Measurements from ENCODE around the gene GTF2F2.
"Not testable (repeated sequence)": the region's sequence is repeated elsewhere in the genome, so short reads cannot be mapped to it uniquely, and the experiment has no call there.

The GTF2F2 gene

DNA sequence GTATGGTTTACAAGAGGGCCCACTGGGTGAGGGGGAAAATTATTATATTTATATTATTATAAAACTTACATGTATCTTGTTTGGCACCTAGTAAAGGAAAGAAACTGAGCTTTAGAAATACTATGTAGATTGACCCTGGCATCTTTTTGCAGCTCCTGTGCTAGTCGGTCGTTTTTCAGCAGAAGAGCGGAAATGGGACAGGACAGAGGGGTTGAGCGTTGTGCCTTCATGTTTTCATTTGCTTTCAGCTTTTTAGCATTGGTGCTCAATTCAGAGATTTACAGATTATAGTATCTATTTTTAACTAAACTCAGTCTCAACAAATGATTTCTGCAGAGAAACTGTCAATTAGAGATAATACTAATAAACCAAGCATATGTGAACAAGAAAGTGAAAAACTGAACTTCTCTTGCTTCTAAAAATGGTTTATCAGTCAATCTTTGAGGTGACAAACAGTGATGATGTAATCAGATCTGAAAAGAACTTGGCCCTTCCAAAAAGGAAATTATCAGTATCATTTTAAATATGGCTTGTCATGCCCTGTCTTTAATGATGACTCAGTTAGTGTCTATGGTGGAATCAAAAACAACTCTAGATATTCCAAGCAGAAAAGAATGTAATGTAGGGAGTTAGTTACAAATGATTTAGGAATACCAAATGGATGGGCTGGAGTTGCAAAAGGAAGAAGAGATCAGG, 137.5 kb downstream of the GTF2F2 start:
- DNase-seq = no peak

DNA sequence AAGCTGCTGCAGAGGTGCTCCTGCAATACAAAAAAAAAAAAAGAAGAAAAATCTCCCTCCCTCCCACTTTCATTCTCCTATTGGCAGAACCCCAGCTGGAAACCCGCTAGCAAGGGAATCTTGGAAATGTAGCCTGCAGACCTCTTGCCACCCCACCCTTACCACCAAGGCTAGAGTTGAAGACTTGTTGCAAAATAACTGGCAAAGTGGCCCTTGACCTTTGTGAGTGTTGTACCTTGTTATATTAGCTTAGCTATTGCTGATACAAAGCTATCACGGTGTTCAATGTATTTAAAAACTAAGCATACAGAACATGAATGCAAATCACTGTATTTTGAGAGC, 138.0 kb downstream of the GTF2F2 start:
- DNase-seq = no peak

DNA sequence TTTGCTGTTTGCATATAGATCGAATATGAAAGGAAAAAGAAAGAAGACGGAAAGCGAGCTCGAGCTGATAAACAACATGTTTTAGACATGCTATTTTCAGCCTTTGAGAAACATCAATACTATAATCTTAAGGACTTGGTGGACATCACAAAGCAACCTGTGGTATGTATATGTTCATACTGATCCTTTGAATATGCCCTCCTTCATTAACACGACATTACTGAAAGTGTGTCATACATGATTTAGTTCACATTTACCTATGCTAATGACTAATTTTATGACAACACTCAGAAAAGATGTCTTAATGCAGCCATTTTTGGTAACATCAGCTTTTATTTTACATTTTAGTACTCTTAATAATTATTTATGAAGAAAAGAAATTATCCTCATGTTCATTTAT, 146.9 kb downstream of the GTF2F2 start:
- DNase-seq = no peak

GRCh38 chr13:45269204-45269603, 148.9 kb downstream of the GTF2F2 start:
- DNase-seq = no peak

DNA sequence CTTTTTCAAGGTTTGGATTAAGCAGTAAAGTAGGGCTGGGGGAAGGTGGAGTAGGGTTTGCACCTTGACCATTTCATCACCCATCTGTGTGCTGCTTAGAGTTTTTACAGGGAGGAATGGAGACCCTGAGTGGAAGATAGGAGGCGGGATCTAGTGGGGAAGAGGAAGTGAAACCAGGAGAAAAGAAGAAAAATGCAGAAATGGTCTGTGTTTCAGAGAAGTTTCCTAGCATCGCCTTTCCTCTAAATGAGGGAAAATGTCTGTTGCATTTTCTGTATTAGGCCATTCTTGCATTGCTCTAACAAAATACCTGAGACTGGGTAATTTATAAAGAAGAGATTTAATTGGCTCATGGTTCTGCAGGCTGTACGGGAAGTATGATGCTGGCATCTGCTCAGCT, 156.6 kb downstream of the GTF2F2 start:
- no peak for DNase-seq

- DNase-seq = no peak
These were observed 157.9 kb downstream of the GTF2F2 start for GRCh38 chr13:45278096-45278645.

DNA sequence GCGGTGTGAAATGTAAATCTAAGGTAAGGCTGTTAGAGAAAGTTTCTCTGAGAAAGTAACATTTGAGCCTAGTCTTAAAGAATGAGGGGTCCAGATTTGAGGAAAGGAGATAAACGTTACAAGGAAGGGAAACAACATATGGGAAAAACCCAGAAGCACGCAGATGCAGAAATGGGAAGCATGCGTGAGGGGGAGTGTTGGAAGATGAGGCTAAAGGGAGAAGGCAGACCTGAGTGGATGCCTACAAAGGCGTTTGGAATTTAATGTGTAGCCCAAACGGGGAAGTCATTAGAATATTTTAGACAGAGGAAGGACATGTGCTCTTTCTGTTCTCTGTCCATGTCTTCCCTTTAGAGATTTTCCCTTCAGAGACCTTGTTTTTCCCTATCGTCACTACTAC, 159.7 kb downstream of the GTF2F2 start:
- no peak for DNase-seq

GRCh38 chr13:45280751-45281634, 160.7 kb downstream of the GTF2F2 start:
- DNase-seq = peak; percentile 62

GRCh38 chr13:45282994-45283393, 162.7 kb downstream of the GTF2F2 start:
- DNase-seq = no peak

- DNase-seq = no peak
These were observed 169.7 kb downstream of the GTF2F2 start for GRCh38 chr13:45289936-45290563.

GRCh38 chr13:45292176-45292575, 171.9 kb downstream of the GTF2F2 start:
- DNase-seq = no peak

DNA sequence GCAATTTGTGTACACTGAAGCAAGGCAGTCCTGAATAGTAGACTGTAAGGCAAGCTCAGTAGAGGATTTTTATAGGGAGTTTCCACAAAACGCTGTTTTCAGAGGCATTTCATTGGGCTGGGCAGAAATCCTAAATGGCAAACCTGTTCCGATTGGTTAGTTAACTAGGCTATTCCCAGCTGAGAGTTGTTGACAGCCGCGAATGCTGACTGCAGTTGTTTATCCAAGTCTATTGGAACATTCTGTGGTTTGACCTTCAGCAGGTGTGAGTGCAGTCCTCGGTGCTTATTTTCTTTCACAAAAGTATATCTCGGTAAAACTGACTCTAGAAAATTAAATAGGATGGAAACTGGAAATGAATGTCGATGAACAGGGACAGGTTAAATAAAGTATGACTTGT, 175.2 kb downstream of the GTF2F2 start:
- no peak for DNase-seq

- DNase-seq = no peak
These were observed 175.9 kb downstream of the GTF2F2 start for GRCh38 chr13:45296259-45296658.

DNA sequence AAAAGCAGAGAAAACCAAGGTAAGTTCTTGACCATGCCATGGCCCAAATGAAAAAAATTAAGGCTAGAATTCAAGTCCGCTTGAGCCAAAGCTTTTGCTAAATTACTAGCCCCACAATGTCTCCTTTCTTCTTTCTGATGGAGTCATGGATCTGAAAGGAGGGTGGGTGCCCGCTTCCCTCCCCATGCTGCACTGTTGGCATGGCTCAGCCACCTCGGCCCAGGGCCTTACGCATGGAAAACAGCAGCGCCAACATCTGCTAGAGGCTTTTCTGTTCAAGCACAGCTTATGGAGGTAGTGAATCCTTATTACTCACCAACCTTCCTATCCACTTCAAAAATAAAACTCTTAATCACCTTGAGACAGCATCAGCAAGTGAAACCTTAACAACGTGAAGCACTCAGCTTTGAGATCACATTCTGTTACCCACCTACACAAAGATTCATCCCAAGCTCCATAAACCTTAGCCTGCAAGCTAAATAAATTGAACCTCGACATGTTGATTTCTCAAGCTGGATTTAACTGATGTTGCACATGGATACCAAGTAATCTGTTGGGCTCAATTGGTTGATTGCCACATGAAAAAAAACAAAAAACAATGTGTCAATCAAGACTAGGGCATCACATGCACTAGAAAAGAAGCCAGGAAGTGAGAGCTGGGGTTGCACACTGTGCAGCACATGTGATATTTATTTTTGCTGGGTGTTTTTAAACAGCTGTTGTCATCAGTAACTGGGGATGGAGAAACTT, 177.3 kb downstream of the GTF2F2 start:
- peak; percentile 38 for DNase-seq

DNA sequence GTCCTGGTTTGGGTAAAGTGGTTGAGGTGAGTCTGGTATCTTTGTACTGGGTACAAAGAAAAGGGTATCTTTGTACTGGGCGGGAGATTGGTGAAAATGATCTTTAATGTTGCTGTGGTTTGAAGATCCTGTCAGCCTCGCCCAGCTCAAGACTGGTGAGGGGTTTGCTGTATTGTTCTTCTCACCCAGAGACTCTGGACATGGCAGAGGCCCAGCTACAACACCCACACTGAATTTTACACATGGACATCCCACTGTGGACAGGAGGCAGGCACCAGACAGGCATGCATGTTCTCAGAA, 177.8 kb downstream of the GTF2F2 start:
- DNase-seq = no peak

DNA sequence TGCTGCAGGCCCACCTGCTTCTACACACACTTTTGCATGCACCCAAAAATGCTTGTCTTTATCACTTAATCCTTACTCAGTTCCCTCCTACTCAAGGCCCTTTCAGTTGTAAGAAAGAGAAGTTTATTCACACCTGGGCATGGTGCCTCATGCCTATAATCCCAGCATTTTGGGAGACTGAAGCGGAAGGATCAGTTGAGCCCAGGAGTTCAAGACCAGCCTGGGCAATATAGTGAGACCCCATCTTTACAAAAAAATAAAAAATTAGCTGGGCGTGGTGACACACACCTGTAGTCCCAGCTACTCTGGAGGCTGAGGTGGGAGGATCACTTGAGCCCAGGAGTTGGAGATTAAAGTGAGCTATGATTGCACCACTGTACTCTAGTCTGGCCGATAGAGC, 178.2 kb downstream of the GTF2F2 start:
- DNase-seq = not testable (repeated sequence)

GRCh38 chr13:45299194-45299593, 178.9 kb downstream of the GTF2F2 start:
- no peak for DNase-seq

GRCh38 chr13:45300190-45300985, 180.1 kb downstream of the GTF2F2 start:
- no peak for DNase-seq

DNA sequence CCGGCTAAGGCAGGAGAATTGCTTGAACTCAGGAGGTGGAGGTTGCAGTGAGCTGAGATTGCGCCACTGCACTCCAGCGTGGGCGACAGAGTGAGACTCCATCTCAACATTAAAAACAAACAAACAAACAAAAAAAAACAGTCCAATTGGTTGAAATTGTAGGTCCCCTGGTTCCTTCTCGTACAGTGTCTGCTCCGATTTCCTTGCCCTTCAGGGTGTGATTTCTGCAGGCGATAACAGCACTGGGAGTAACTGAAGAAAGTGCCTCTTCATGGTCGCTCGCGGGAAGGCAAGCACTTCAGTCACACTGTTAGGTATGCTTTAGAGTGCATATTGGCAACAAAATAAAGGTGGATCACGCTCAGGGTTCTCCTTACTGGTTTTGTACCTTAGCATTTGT, 181.0 kb downstream of the GTF2F2 start:
- no peak for DNase-seq

DNA sequence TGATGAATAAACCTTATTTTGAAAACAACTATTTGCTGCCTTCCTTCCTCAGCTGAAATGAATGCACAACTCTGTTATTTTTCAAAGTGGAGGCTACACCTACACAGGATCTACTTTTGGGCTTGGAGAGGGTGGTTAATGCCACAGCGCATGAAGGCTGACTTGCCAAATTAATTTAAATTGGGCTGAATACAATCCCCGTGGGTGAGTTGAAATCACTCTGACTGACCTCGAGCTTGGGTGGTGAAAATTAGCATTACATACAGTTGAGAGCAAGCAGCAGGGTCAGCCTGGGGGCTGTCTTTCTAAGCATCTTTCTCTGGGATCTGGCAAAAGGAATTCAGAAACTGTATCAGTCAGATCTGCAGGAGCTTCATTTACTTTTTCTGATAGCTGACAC, 182.2 kb downstream of the GTF2F2 start:
- no peak for DNase-seq

DNA sequence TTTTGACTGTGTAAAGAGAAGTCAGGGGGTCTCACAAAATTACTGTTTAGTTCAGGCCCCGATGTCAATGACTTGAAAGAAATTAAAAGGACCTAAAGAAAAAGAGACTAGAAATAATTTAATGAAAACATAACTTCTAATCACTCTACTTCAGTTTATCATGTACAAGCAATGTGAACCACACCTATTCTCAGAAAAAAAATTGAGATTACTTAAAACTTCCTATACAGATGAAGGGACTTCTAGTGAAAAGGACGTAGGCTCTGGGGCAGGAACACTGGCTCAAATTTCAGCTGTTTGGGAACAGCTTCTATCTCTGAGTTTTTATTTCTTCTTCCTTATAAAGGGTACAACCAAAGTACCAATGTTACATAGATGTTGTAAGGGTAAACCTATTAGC, 182.7 kb downstream of the GTF2F2 start:
- no peak for DNase-seq

DNA sequence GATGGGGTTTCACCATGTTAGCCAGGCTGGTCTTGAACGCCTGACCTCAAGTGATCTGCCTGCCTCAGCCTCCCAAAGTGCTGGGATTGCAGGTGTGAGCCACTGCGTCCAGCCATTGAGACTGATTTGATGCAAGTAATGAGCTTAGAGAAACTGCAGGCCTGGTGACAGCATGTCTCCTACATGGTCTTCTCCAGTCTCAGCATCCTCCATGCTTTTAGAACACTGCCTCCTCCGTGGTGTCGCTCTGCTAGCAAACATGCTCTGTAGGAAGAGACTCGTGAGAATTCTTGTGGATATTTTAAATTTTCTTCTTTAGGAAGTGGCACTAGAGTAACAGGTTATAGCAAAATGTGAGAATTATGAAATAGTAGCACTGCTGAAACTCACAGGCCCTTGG, 183.6 kb downstream of the GTF2F2 start:
- no peak for DNase-seq

Measured in stimulated activated CD4-positive, alpha-beta T cell treated with anti-CD3 and anti-CD28 coated beads, Interleukin-1b, Interleukin-23, amount 100 ng/mL, for 48 hours (primary cell).